ENCODE data around the gene CERCAM. TPM values are rescaled to one million over a fixed set of nuclear protein-coding genes. Genes with fewer than 3 reads are reported as not detected.

The CERCAM gene
- total and polyA plus RNA-seq, 2 of the 13 experiments (the other 11 are each of a cell fraction or from before 2014, with no cell fraction given), result 9.0 to 17.1 TPM

DNA sequence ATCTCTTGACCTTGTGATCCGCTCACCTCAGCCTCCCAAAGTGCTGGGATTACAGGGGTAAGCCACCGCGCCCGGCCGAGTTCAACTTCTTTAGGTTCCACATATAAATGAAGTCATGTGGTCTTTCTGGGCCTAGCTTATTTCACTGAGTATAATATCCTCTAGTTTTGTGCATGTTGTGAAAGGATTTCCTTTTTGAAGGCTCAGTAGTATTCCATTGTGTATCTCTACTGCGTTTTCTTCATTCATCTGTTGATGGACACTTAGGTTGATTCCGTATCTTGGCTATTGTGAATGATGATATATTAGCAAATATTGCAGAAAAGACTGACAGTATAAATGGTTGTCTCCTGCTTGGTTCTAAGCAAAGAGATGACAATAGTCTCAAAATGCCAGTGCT lies 55.2 kb downstream of the CERCAM start:
- no TSS peak for BruUV-seq (replicated peaks)
- Histone ChIP-seq H3K9me3 (ENCODE audit: low read length) (no peaks in the 10 kb centered on the region), H3K79me2 (ENCODE audit: insufficient read depth, low read length) (no peaks in the 10 kb centered on the region), H3K4me3 (replicated peaks in 1 of 3; ENCODE audit: insufficient read depth in 1 of 3, low read depth in 2 of 3, low read length in 3 of 3) (no peak overlapping the region), H3K4me1 (ENCODE audit: insufficient read depth, low read length) (no peaks in the 10 kb centered on the region), H3K27ac (ENCODE audit: extremely low read length, insufficient read depth, low read length) (no peak overlapping the region), H4K20me1 (ENCODE audit: insufficient read depth, low read length) (no peaks in the 10 kb centered on the region), H2AFZ (ENCODE audit: low read length) (no peak overlapping the region), H3K27me3 (ENCODE audit: control insufficient read depth in 1 of 2, insufficient read depth in 2 of 2, low read length in 2 of 2) (no peaks in the 10 kb centered on the region), H3K9ac (ENCODE audit: insufficient read depth, low read depth, low read length) (no peak overlapping the region), H3K4me2 (ENCODE audit: low read depth, low read length) (no peak overlapping the region), H3K36me3 (replicated peaks in 1 of 2; ENCODE audit: control insufficient read depth in 1 of 2, insufficient read depth in 2 of 2, low read length in 2 of 2) (peaks cover 7 to 34% of the 10 kb centered on the region in 2 experiments; a peak in 4 of 5 replicates)
- WGBS (ENCODE audit: low lambda C conversion rate), result 98% methylated on average over 7 of the region's 7 CpGs
- TF ChIP-seq ASH2L (IDR thresholded peaks at IDR 0.05; ENCODE audit: insufficient read length, low read depth, low read length) (no peak), EHMT2 (IDR thresholded peaks at IDR 0.05; ENCODE audit: borderline replicate concordance, low read depth, low read length) (no peak), SOX13 (IDR thresholded peaks at IDR 0.05) (no peak), SOX13 (CRISPR knock-in tag; conservative IDR thresholded peaks at IDR 0.05 in 1 of 2, IDR thresholded peaks at IDR 0.05 in 1 of 2) (no peak), PRPF4 (IDR thresholded peaks at IDR 0.05; ENCODE audit: low read depth, low read length, poor library complexity, severe bottlenecking) (no peak)
- TF ChIP-seq, protein P1, sequence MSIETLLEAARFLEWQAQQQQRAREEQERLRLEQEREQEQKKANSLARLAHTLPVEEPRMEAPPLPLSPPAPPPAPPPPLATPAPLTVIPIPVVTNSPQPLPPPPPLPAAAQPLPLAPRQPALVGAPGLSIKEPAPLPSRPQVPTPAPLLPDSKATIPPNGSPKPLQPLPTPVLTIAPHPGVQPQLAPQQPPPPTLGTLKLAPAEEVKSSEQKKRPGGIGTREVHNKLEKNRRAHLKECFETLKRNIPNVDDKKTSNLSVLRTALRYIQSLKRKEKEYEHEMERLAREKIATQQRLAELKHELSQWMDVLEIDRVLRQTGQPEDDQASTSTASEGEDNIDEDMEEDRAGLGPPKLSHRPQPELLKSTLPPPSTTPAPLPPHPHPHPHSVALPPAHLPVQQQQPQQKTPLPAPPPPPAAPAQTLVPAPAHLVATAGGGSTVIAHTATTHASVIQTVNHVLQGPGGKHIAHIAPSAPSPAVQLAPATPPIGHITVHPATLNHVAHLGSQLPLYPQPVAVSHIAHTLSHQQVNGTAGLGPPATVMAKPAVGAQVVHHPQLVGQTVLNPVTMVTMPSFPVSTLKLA (IDR thresholded peaks at IDR 0.05), result no peak
- ChIA-PET CTCF (ENCODE audit: low intra/inter-chr PET ratio, low total read pairs) (no interaction called here), POLR2A (no interaction called here)
- in situ Hi-C loops (cut with HindIII; ENCODE audit: extremely low pct_ligation_motif_present, low pct_unique_long_range_greater_than_20kb) (no loop called here), intact Hi-C loops (cut with micrococcal nuclease; ENCODE audit: unreplicated experiment) (no loop called here)
- DNase-seq (ENCODE audit: low spot score) (no peak), FAIRE-seq (no peak), ATAC-seq (no peak)

DNA sequence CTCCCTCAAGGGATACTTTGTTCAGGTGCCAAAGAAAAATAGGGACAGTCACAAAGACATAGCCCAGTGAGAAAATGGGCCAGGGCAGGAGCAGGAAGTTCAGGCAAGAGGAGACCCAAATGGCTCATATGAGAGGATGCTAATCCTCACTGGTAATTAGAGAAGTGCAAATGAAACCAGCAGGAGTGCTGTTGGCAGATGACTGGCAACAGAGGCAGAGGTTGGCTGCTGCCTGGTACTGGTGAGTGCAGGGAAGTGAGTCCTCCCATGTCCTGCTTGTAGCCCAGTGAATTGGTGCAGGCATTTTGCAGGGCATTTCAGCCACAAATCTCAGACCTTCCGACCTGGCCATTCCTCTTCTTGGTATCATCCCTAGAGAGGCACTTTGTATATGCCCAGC lies 58.6 kb downstream of the CERCAM start:
- DNase-seq (ENCODE audit: low spot score) (no peak), ATAC-seq (no peak), FAIRE-seq (no peak)
- Histone ChIP-seq H3K27ac (ENCODE audit: extremely low read length, insufficient read depth, low read length) (no peak overlapping the region), H3K36me3 (replicated peaks in 1 of 2; ENCODE audit: control insufficient read depth in 1 of 2, insufficient read depth in 2 of 2, low read length in 2 of 2) (peaks cover 15 to 42% of the 10 kb centered on the region in 2 experiments; a peak in 4 of 5 replicates), H3K9ac (ENCODE audit: insufficient read depth, low read depth, low read length) (no peak overlapping the region), H3K4me2 (ENCODE audit: low read depth, low read length) (no peak overlapping the region), H3K27me3 (ENCODE audit: control insufficient read depth in 1 of 2, insufficient read depth in 2 of 2, low read length in 2 of 2) (no peaks in the 10 kb centered on the region), H3K79me2 (ENCODE audit: insufficient read depth, low read length) (no peaks in the 10 kb centered on the region), H4K20me1 (ENCODE audit: insufficient read depth, low read length) (no peaks in the 10 kb centered on the region), H3K4me3 (replicated peaks in 1 of 3; ENCODE audit: insufficient read depth in 1 of 3, low read depth in 2 of 3, low read length in 3 of 3) (no peak overlapping the region), H2AFZ (ENCODE audit: low read length) (no peak overlapping the region), H3K4me1 (ENCODE audit: insufficient read depth, low read length) (no peaks in the 10 kb centered on the region), H3K9me3 (ENCODE audit: low read length) (no peaks in the 10 kb centered on the region)
- WGBS (ENCODE audit: low lambda C conversion rate), result 89% methylated on average over 1 of the region's 1 CpG
- in situ Hi-C loops (cut with HindIII; ENCODE audit: extremely low pct_ligation_motif_present, low pct_unique_long_range_greater_than_20kb), result no loop called here
- intact Hi-C loops (cut with micrococcal nuclease; ENCODE audit: unreplicated experiment), result no loop called here
- ChIA-PET CTCF (ENCODE audit: low intra/inter-chr PET ratio, low total read pairs) (no interaction called here), POLR2A (no interaction called here)
- no TSS peak for BruUV-seq (replicated peaks)
- TF ChIP-seq, protein P2, sequence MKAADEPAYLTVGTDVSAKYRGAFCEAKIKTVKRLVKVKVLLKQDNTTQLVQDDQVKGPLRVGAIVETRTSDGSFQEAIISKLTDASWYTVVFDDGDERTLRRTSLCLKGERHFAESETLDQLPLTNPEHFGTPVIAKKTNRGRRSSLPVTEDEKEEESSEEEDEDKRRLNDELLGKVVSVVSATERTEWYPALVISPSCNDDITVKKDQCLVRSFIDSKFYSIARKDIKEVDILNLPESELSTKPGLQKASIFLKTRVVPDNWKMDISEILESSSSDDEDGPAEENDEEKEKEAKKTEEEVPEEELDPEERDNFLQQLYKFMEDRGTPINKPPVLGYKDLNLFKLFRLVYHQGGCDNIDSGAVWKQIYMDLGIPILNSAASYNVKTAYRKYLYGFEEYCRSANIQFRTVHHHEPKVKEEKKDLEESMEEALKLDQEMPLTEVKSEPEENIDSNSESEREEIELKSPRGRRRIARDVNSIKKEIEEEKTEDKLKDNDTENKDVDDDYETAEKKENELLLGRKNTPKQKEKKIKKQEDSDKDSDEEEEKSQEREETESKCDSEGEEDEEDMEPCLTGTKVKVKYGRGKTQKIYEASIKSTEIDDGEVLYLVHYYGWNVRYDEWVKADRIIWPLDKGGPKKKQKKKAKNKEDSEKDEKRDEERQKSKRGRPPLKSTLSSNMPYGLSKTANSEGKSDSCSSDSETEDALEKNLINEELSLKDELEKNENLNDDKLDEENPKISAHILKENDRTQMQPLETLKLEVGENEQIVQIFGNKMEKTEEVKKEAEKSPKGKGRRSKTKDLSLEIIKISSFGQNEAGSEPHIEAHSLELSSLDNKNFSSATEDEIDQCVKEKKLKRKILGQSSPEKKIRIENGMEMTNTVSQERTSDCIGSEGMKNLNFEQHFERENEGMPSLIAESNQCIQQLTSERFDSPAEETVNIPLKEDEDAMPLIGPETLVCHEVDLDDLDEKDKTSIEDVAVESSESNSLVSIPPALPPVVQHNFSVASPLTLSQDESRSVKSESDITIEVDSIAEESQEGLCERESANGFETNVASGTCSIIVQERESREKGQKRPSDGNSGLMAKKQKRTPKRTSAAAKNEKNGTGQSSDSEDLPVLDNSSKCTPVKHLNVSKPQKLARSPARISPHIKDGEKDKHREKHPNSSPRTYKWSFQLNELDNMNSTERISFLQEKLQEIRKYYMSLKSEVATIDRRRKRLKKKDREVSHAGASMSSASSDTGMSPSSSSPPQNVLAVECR (CRISPR knock-in tag; IDR thresholded peaks at IDR 0.05; ENCODE audit: borderline replicate concordance), result no peak
- TF ChIP-seq, protein P3, sequence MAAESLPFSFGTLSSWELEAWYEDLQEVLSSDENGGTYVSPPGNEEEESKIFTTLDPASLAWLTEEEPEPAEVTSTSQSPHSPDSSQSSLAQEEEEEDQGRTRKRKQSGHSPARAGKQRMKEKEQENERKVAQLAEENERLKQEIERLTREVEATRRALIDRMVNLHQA (CRISPR knock-in tag; IDR thresholded peaks at IDR 0.05), result no peak
- no peak for TF ChIP-seq MBNL3 (CRISPR knock-in tag; conservative IDR thresholded peaks at IDR 0.05)
- TF ChIP-seq, protein P4, sequence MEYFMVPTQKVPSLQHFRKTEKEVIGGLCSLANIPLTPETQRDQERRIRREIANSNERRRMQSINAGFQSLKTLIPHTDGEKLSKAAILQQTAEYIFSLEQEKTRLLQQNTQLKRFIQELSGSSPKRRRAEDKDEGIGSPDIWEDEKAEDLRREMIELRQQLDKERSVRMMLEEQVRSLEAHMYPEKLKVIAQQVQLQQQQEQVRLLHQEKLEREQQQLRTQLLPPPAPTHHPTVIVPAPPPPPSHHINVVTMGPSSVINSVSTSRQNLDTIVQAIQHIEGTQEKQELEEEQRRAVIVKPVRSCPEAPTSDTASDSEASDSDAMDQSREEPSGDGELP (IDR thresholded peaks at IDR 0.05; ENCODE audit: borderline replicate concordance, low read depth), result no peak

Data from HepG2 (cell line).